MV-4-11 (cell line): ENCODE data around the gene INPP5A.
"Not testable (repeated sequence)": the region's sequence is repeated elsewhere in the genome, so short reads cannot be mapped to it uniquely, and the experiment has no call there.

ENCODE experiments used
- DNase-seq: peaks from one replicate; lab custom pipeline; 2025; lab: John Stamatoyannopoulos, UW

INPP5A gene

DNA sequence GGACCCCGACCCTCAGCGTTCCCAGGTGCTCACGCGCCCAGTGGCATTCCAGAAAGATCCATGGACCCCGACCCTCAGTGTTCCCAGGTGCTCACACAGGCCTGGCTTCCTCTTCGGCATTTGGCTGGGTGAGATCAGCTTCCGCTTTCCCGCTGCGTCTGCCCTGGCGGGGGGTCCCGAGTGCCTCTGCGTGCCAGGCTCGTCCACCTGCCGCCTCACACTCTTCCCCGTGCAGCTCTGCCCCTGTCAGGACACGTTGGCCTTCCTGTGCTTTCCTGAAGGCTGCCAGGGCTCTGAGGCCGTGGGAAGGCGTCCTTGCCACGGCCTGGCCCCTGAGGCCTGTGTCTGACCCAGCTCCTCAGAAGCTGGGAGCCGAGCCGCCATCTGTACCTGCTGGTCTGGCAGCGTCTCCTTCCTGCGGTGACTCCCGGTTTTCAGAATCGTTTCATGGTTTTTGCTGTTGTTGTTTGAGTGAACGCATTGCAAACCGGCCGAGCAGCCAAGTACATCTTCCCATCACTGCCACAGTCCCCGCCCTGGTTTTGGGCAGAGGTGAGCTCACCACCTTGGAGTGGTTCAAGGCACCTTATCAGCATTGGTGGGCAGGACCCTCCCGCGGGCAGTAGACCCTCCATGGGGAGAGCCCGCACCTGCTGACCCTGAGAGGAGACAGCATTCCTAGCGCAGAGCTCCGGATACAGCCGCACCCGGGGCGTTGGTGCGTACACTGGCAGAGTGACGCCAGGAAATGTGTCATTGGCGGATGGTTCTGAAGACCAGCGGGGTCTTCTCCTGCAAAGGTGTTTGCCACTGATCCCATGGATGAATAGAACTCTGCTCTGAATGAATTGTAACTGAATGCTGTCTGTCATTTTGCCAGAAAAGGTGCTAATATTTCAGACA, 231.0 kb downstream of the INPP5A start:
- DNase-seq: no peak

DNA sequence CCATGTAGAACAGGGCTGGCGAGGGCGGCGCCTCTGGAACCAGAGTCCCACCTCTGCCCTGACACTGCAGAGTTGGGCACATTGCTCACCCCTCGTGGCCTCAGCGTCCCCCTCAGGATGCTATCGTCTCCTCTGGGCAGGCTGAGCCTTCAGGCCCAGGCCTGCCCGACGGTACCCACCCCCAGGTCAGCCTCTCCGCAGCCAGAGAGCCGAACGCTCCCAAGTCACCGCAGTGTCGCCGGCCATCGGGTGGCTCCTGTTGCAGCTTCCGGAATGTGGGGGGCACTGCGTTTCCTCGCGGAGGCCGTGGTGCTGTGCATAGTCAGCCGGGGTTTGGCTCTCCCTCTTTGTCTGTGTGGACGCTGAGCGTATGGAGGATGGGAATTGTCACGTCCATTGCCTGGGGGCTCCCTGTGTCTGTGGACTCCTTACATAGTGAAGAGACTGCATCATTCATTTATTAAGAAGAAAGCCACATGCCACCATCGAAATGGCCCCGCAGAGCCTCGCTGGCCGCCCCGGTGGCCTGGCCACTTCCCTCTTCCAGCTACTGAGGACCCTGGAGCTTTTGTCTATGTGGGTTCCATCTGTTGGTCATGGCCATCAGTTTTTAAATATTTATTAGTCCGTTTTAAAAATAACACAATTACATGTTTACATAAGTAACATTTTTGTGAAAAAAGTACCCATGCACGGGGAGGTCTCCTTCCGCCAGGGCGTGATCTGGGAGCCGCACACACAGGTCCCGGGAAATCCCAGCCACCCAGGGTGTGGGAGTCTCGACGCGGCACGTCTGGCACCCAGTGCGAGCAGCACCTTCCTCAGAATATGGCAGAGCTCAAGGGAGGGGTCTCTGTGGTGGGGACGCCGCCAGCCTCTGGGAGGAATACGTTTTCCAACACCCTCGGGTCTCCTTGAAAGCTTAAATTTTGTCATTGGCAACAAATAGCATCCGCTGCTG, 232.8 kb downstream of the INPP5A start:
- DNase-seq: no peak

DNA sequence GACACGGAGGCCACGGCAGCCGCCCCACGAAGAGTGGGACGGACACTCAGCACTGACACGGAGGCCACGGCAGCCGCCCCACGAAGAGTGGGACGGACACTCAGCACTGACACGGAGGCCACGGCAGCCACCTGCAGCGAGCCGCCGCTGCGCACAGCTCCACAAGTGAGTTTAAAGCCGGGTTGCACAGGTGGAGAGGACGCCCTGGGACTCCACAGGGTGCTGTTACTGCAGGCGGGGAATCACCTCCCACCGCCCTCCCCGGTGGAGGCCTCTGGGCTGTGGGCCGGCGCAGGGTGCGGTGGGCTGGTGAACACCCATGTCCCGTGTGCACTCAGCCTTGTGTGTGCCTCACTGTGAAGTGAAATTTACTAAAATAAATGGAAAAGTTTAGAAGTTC, 235.2 kb downstream of the INPP5A start:
- DNase-seq: not testable (repeated sequence)

- DNase-seq: no peak
Observed at GRCh38 chr10:132774181-132774901, 236.8 kb downstream of the INPP5A start.

DNA sequence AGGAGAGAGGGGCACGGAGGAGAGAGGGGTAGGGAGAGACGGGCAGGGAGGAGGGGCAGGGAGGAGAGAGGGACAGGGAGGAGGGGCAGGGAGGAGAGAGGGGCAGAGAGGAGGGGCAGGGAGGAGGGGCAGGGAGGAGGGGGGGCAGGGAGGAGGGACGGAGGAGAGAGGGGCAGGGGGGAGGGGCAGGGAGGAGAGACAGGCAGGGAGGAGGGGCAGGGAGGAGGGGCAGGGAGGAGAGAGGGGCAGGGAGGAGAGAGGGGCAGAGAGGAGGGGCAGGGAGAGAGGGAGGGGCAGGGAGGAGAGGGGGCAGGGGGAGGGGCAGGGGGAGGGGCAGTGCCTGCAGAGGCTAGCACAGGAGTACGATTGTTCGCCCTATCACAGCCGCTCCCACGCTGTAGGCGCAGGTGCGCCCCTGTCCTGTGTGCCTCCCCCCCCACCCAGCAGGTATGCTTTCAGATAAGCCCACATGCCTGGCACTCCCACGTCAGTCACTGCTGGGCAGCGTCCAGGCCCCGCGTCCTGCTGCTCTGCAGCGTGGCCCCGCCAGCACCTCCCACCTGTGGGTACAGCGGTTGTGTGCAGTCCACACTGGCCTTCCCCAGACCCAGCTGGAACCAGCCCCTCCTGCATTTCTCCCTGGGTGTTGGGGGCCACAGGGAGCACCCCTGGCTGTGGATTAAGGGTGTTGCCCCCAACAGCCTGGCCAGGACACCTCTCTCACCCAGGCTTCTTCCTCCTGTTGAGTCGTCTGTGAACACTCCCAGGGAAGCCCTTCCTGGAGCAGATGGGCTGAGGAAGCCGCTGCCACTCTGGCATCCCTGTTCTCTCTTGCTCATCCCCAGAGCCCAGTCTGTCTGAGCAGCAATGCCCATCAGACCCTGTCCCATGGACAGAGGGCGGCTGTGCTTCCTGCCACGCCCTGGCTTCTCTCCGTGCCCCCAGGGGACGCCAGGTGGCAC, 237.6 kb downstream of the INPP5A start:
- no peak for DNase-seq

DNA sequence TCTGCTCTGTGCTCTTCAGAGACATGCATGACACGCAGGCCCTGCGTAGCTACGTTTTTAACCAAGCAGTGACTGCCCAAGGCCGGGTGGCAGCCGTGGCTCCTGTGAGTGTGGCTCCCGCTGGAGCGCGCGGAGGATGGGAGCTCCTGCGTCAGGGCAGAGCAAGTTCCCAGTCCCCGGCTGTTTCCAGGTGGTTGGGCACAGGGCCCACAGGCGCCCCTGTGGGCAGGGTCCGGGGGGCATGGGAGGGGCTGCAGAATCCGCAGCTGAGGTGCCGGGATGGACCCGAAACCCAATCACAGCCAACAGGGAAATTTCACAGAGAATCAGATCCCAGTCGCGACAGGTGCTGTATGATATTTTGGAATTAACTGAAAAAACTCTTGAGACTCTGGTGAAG, 238.6 kb downstream of the INPP5A start:
- no peak for DNase-seq

DNA sequence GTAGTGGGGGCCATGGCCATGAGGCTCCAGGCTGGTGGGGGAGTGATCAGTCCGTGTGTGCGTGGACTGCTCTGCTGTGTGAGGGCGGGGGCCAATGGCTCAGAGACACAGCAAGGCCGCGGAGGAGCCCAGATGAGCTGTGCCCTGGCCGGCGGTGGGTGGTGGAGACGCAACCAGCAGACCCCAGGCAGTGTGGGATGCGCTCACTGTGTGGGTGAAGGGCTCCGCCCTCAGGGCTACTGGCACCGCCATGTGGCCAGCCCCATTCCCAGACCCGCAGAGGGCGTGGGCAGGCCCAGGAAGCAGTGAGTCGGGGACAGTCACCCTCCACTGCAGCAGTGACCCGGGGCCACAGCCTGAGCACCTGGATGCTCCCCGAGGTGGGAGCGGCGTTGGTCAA, 239.2 kb downstream of the INPP5A start:
- no peak for DNase-seq

GRCh38 chr10:132777441-132777840, 239.9 kb downstream of the INPP5A start:
- DNase-seq: no peak

- DNase-seq: no peak
Observed at GRCh38 chr10:132779549-132780294, 242.1 kb downstream of the INPP5A start.

GRCh38 chr10:132780356-132780755, 242.8 kb downstream of the INPP5A start:
- DNase-seq: no peak

DNA sequence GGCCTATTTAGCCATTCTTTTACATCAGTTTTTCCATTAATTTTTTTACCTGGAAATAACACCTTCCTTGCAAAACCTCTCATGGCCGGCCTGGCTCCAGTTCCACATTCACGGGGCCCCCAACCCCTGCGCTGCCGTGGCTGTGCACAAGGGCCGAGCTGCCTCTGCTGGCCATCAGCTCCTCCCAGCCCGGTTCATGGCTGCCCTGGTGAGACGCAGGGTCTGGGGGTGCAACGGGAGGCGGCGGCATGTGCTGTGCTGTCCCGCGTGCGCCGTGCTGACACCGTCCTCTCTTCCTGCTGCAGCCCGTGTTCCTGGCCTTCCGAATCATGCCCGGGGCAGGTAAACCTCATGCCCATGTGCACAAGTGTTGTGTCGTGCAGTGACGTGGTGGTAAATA, 244.0 kb downstream of the INPP5A start:
- no peak for DNase-seq

DNA sequence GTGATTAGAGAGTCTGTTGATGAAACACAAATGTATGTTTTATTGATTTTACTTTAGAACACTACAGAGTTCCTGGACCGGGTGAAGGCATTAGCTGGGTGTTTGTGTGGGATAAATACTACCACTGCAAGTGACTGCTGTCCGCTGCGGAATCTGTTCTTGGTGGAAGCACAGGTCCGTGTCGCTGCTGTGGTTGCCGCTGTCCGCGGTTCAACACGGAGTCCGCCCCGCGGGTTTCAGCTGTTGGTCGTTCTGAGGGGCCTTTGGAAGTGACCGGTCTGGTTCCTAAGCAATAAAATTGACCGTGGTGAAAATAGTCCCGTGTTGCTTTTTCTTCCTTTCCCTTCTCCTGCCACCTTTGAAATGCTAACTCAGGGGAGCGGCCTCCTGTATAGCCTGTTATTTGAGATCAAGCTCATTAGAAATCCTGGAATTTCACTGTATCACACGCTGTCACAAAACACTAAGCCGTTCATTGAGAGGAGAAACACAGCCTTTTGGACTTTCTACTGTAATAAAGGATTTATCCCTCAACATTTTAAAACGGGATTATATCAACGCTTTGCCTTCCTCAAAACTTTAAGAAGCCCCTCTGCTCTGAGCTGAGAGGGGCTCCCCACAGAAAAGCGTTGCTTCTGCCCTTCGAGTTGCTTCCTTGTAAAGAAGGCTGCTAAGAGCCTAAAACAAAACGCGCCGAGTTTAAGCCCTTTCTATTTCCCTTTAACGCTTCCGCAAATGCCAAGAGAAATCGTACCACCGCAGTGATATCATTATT, 245.8 kb downstream of the INPP5A start:
- no peak for DNase-seq

DNA sequence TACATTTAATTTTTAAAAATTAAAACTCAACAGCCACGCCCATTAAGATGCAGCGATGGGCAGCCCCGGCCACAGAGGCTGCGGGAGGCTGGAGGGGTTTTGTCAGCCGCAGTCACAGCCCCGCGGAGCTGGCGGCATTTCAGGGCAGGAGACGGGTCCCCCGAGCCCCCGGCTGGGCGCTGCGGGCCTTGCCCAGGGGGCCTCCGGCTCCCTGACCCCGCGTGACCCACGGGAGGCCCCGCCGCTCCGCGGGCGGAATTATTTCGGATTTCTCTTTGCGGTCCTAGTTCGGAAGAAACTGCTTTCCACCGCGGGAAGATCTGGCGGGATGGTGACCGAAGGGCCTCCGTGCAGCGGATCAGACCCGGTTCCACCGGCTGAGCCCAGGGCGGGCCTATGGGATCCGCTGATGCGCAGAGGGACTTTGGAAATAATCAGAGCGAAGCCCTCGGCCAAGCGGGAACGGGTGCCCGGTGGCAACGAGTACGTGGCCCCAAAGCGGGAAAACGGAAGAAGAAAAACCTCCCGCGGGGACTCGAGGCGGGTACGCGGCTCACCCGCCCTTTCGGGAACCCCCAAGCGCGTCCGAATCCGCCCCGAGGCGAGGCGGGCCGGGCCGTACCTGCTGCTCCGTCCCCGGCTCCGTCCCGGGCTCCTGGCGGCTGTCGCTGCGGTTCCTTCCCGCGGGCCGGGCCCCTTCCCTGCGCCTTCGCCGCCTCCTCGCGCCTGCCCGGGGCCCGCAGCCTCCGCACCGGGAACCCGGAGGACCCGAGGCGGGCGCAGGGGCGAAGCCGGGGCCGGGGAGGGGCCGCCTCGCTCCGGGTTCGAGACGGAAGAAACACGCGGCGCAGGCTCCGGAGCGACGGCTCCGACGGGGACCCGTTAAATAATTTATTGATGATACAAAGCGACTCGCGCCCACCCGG, 246.6 kb downstream of the INPP5A start:
- no peak for DNase-seq

GRCh38 chr10:132784866-132785722, 247.5 kb downstream of the INPP5A start:
- no peak for DNase-seq

DNA sequence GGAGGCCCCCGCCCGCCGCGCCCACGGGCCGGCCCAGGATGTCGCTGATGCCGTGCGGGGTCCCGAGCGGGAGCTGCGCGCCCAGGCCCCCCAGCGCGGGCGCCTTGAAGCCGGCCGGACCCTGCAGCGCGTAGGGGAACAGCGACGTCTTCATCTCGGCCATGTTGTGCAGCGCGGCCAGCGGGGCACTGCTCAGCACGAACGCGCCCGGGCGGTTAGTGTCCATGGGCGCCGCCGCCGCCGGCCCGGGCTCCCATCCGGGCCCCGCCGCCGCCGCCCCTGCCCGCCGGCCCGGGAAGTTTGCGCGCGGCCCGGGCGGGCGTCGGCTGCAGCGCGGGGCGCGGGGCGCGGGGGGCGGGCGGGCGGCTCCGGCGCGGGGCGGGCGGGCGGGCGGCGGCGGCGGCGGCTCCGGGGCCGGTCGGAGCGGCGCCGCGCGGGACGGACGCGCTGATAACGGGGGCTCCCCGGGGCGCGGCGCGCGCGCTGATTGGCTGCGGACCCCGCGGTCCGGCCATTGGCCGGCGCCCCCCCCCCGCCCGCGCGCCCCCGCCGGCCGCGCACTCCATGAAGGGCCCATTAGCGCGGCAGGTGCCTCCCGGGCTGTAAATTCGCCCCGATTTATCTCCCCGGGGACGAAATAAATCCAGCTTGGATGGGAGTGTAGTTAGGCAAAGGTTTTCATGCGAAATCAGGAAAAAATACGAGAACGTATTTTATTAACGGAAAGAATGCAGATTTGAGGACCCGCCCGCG, 248.3 kb downstream of the INPP5A start, which contains the start of gene NKX6-2:
Gene NKX6-2, minus strand, starts transcription at position 425 of the 753 bp plus-strand sequence. Its CDS starts 199 bp downstream, at position 226.
- no peak for DNase-seq

DNA sequence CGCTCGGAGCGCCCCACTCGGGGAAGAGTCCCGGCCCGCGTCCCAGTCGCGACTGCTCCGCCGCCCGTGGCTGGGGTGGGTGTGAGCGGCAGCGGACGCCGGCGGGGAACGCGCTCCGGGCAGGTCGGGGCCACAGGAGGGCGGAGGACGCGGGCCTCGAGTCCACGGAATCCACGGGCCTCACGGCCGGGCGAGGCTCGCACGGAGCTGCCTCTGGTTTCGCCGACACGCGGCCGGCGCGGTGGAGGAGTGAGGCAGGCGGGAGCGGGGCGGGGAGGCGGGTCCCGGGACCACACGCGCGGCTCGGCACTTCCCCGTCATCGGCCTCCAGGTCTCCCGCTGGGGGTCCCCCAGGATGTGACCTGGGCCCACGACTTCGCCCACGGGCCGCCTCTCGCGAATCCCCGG, 248.9 kb downstream of the INPP5A start:
- DNase-seq: no peak
